MG63 (cell line): ENCODE data around the gene SP110. TPM values are rescaled to one million over a fixed set of nuclear protein-coding genes. Genes with fewer than 3 reads are reported as not detected.
"Not testable (repeated sequence)": the region's sequence is repeated elsewhere in the genome, so short reads cannot be mapped to it uniquely, and the experiment has no call there.

Experiments
- DNase-seq: peaks from one replicate; pipeline ENCODE4 v3.0.0-alpha.2; 2020
- H3K27me3 ChIP-seq: fragments of 250-450 bp; sonication (Bioruptor Pico); 2 replicates; pipeline ENCODE4 v1.5.1; 2020; ENCODE audit warnings: mild to moderate bottlenecking, moderate library complexity
- H3K36me3 ChIP-seq: fragments of 250-450 bp; sonication (Bioruptor Pico); 2 replicates; pipeline ENCODE4 v1.5.1; 2020; ENCODE audit warnings: mild to moderate bottlenecking, moderate library complexity
- H3K4me3 ChIP-seq: fragments of 250-450 bp; sonication (Bioruptor Pico); 2 replicates; pipeline ENCODE4 v1.5.1; 2020; ENCODE audit warnings: mild to moderate bottlenecking, moderate library complexity
- H3K9me3 ChIP-seq: fragments of 250-450 bp; sonication (Bioruptor Pico); 2 replicates; pipeline ENCODE4 v1.5.1; 2020; ENCODE audit warnings: mild to moderate bottlenecking, moderate library complexity
- total RNA-seq: library from RNA; depleted of rRNA; stranded (reverse); fragments of >200 nt; shearing (Covaris generic); gene quantifications from 2 replicates; pipeline ENCODE4 v1.2.3, GENCODE V29; 2014; ENCODE audit warnings: low replicate concordance

The SP110 gene
- total RNA-seq, 1 experiment from 2014 or later, result 7.2 TPM

DNA sequence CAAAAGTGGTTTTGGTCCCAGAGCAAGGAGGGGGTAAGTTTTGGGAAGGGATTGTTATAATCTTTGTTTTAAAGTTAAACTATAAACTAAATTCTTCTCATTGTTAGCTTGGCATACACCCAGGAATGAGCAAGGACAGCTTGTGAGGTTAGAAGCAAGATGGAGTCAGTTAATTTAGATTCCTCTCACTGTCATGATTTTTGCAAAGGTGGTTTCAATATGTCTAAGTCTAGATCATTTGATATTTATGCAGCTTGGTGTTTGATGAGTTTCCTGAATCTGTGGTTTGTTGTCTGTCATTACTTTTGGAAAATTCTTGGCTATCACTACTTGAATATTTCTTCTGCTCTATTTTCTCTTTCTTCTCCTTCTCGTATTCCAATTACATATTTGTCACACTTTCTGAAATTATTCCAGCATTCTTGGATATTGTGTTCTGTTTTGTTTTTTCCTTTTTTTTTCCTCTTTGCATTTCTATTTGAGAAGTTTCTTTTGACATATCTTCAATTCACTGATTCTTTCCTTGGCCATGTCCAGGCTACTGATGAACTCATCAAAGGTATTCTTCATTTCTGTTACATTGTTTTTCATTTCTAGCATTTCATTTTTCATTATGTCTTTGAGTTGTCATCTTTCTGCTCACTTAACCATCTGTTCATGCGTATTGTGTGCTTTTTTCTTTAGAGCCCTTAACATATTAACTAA is 10.9 kb upstream of the SP110 start:
- H3K9me3 ChIP-seq, result peaks cover 9% of the 10 kb centered on the region
- H3K4me3 ChIP-seq, result no peak overlapping the region
- no peaks in the 10 kb centered on the region for H3K27me3 ChIP-seq
- DNase-seq, result no peak
- H3K36me3 ChIP-seq, result no peaks in the 10 kb centered on the region

DNA sequence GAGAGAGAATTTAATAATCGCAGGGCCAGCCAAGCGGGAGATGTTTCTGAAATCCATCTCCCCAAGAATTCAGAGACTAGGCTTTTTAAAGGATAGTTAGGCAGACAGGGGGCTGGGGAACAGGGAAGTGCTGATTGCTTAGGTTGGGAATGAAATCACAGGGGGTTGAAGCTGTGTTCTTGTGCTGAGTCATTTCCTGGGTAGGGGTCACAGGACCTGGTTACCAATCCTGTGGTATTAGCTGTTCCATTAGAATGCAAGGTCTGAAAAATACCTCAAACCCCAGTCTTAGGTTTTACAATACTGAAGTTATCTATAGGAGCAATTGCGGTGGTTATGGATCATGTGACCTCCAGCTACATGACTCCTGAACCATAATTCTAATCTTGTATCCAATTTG is 10.3 kb upstream of the SP110 start:
- Histone ChIP-seq H3K36me3 (no peaks in the 10 kb centered on the region), H3K9me3 (peaks cover 9% of the 10 kb centered on the region), H3K27me3 (no peaks in the 10 kb centered on the region), H3K4me3 (no peak overlapping the region)
- DNase-seq, result peak; percentile 24

DNA sequence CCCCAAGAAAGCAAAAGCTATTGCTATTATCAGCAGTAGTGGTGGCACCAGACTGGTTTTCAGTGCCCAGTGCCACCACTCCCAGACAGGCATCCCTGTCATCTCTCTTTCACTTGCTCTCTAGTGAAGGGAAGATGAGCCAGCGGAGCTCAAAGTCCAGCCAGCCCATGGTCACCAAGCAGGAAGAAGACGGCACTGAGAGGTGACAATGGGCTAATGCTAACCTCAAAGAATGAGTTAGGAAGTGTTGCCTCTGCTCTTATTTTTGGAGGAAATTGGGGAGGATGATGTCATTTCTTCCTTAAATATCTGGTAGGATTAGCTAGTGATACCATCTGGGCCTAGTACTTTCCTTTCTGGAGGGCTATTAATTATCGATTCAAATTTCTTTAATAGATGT is 7.4 kb upstream of the SP110 start:
- Histone ChIP-seq H3K27me3 (no peaks in the 10 kb centered on the region), H3K36me3 (no peaks in the 10 kb centered on the region), H3K9me3 (peaks cover 9% of the 10 kb centered on the region), H3K4me3 (no peak overlapping the region)
- no peak for DNase-seq

DNA sequence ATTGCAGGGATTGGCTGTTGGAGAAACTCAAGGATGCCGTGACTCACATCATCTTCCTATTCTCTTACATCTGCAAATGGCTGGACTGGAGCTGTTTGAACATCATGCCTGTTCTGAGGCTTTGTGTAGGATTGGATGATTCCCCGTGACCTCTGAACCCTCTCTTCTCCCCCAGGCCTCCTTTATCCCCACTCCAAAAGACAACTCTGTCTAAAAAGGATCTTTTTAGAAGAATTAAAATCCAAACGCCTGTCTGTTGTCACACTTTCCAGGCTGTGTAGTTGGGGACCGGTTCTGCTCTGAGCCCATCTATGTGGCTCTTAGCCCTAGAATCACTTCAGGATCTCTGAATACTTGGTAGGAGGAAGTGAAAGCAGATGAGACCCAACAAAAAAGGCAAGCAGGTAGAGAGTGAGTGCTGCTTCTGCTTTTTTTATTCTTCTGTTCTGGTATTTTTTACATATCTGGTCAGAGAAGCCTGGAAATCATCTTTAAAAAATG is 6.3 kb upstream of the SP110 start:
- no peaks in the 10 kb centered on the region for H3K27me3 ChIP-seq
- DNase-seq, result no peak

DNA sequence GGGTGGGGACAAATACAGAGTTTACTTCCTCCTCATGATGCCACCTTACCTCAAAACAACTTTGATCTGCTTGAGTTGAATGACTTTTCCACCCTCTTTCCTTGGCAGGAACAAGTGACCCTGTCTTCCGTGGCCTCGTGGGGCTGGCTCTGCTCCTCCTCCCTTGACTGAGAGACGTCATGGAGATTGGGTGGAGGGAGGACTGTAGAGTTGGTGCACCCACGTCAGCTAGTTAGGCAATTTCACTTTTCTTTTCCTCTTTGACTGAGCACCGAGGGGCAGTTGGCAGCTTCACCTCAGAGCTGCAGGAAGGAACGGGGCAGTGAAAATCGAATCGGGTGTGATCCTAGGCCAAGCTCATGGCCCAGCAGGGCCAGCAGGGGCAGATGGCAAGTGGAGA is 5.7 kb upstream of the SP110 start, which contains the start of gene SP140:
Gene SP140, plus strand, starts transcription at position 251 of the 400 bp plus-strand sequence. Its CDS starts 109 bp downstream, at position 360.
- Histone ChIP-seq H3K9me3 (peaks cover 7% of the 10 kb centered on the region), H3K4me3 (no peak within 1 kb of the TSS), H3K36me3 (no peaks in the 10 kb centered on the region), H3K27me3 (no peaks in the 10 kb centered on the region)
- DNase-seq, result no peak

More for the DNA sequence above, 6.3 kb upstream of the SP110 start:
- Histone ChIP-seq H3K9me3 (peaks cover 9% of the 10 kb centered on the region), H3K36me3 (no peaks in the 10 kb centered on the region), H3K4me3 (no peak overlapping the region)

DNA sequence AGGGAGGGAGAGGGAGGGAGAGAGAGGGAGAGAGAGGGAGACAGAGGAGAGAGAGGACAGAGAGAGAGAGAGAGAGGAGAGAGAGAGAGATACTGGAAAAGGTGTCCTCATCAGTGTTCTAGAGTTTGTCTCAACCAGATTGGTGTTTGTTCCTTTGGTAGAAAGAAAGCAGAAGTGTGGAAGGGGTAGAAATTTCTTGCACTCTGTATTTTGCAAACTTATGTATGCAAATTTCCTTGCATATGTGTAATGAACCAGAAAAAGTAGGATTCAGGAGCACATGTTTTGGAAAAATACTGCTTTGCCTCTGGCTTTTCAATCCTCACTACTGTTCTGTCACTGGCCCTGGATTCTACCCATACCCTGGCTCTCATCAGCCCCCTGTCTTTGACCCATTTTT is 4.7 kb upstream of the SP110 start:
- Histone ChIP-seq H3K4me3 (no peak overlapping the region), H3K36me3 (no peaks in the 10 kb centered on the region), H3K27me3 (no peaks in the 10 kb centered on the region), H3K9me3 (no peaks in the 10 kb centered on the region)
- no peak for DNase-seq

DNA sequence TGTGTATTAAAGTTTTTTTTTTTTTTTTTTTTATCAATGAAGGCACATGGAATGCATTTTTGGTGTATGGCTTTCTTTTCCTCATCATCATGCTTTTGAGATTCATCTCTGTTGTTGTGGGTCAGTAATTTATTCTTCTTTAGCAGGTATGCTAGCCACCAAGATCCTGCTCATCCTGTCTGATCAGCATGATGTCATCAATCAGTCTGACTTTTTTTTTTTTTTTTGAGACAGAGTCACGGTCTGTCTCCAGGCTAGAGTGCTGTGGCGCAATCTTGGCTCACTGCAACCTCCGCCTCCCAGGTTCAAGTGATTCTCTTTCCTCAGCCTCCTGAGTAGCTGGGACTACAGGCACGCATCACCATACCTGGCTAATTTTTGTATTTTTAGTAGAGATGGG is 3.0 kb upstream of the SP110 start:
- H3K9me3 ChIP-seq, H3K4me3 ChIP-seq, DNase-seq, H3K36me3 ChIP-seq, H3K27me3 ChIP-seq: not testable (repeated sequence)

DNA sequence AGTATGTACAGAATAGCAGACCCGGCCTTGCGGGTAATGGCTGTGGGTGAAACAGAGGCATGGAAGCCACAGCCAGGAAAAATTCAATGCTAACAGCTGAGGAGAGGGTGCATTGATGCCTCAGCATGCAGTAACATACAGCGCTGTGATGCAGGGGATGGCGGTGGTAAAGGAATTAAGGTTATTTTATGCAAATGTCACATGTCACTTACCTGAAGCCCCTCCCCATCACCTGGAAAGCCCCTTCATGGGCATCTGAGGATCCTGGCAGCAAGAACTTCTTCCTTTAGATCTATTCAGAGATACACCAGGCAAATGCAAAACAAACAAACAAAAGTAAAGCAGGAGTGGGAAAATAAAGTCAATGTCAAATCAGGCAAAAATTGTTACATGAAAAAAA is 1.7 kb upstream of the SP110 start:
- no peak for DNase-seq
- Histone ChIP-seq H3K36me3 (peaks cover 3% of the 10 kb centered on the region), H3K4me3 (no peak overlapping the region), H3K27me3 (no peaks in the 10 kb centered on the region), H3K9me3 (no peaks in the 10 kb centered on the region)

DNA sequence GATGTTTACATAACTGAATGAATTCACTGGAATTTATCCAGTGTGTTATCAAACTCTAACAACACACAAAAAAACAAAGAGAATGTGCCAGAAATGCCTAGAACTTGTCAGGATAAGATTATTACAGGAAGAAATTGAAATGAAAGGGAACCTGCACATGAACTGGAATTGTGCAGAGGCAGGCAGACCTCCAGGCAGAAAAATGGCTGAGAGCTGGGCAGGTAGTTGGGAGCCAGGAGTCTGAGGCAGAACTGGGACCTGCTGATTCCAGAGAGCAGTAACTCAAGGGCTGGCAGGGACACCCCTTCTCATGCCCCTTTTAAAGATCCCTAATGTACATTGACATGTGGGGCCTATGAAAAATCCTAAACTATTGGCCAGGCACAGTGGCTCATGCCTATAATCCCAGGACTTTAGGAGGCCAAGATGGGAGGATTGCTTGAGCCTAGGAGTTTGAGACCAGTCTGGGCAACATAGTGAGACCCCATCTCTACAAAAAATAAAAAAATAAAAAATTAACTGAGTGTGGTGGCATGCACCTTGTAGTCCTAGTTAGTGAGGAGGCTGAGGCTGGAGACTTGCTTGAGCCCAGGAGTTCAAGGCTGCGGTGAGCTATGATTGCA is 674 bp upstream of the SP110 start:
- H3K4me3 ChIP-seq, result peak overlapping the region; percentile 65
- no peak for DNase-seq
- H3K27me3 ChIP-seq, result no peaks in the 10 kb centered on the region
- H3K36me3 ChIP-seq, result peaks cover 9% of the 10 kb centered on the region
- H3K9me3 ChIP-seq, result no peaks in the 10 kb centered on the region

DNA sequence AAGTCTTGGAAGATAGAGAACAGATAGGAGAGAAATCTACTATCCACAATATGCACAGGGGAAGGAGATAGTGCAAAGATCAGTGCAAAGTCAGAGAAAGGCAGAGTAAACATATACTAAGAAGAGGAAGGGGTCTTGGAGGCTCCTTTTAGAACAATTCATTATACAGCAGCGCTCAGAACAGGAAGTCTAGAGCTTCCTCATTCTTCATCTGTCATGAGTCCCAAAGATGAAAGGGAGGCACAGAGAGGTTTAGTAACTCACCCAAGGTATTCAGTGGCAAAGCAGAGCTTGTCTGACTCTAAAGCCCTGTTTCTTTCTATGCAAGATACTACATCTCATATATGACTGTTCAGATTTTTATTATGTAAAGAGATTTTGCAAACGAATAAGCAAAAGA is 1.4 kb downstream of the SP110 start:
- DNase-seq, result no peak
- H3K27me3 ChIP-seq, result no peaks in the 10 kb centered on the region
- H3K4me3 ChIP-seq, result no peak overlapping the region
- H3K9me3 ChIP-seq, result no peaks in the 10 kb centered on the region
- H3K36me3 ChIP-seq, result peaks cover 12% of the 10 kb centered on the region

DNA sequence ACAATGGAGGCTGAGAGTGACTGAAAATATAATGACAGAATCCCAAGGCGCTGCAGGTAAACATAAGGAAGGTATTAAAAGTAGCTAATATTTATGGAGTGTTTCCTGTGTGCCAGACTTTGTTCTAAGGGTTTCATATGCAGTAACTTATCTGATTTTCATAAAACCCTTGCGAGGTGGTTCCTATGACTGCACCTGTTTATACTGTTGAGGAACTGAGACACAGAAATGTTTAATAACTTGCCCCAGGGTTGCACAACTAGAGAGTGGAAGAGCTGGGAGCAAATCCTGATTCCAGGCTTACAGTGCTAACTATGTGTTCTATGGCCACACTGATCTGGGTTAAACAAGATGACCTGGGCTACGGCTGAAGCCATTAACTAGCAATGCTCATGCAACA is 2.4 kb downstream of the SP110 start:
- Histone ChIP-seq H3K27me3 (no peaks in the 10 kb centered on the region), H3K36me3 (peaks cover 12% of the 10 kb centered on the region), H3K4me3 (no peak overlapping the region), H3K9me3 (no peaks in the 10 kb centered on the region)
- no peak for DNase-seq

DNA sequence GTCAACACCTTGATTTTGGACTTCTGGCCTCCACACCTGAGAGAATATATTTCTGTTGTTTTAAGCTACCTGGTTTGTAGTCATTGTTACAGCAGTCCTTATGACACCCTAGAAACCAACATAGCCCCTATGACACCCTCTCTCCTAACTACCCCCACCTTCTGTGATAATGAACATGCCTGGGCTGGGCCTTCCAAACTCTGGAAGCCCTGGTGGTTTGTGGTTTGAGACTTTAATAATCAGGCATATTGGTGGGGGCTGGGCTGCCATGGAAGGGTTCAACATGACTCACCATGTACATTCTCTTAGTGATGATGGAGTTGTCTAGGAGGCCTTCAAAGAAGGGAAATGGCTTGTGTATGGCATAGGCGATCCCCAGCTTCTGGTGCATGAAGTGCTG is 3.3 kb downstream of the SP110 start:
- Histone ChIP-seq H3K4me3 (no peak overlapping the region), H3K36me3 (peaks cover 12% of the 10 kb centered on the region), H3K27me3 (no peaks in the 10 kb centered on the region), H3K9me3 (no peaks in the 10 kb centered on the region)
- no peak for DNase-seq

DNA sequence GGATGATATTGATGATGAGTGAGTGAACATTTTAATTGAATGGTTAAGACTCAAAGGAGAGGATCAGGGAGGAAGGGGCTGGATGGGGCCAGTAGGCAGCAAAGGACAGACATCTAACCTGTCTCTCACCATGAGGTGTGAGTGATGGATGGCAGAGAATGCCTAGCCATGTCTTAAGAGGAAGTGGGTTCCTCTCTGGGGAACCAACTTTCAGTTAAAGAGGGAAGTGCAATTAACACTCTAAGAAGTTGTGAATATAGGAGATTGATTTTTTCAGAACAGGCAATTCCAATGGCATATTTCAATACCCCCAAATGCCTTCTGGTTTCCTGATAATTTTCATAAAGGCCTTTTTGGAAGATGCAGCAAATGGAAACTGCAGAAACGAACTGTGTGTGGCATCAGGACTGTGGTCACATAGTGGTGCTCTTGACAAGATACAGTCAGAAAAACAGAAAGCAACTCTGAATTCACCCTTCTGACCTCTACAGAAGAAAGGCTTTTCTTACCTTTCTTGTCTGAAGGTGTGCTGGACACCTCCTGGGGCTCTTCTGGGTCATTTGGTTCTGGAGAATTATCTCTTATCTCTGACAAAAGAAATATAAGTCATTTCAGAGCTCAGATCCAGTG is 10.2 kb downstream of the SP110 start:
- DNase-seq, result no peak

DNA sequence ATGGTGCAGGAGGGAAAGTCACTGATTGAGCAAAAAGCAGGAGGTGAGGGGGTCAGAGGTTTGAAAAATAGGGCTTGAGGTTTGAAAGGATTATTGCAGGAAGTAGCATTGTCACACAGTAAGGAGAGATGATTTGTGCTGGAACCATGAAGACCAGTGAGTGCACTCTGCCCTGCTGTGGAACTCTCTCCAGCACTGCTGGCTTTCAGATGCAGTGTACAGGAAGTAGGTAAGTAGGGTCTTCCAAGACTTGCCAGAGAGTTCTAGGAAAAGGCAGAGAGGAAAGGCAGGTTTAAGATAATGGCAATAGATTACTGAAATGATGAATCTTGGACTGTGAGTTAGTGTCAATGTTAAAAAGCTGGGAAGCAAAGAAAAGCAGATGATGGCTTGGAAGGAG is 11.2 kb downstream of the SP110 start:
- Histone ChIP-seq H3K4me3 (no peak overlapping the region), H3K36me3 (peaks cover 17% of the 10 kb centered on the region), H3K27me3 (no peaks in the 10 kb centered on the region), H3K9me3 (no peaks in the 10 kb centered on the region)
- DNase-seq, result no peak

More for the DNA sequence above, 10.2 kb downstream of the SP110 start:
- Histone ChIP-seq H3K4me3 (no peak overlapping the region), H3K27me3 (no peaks in the 10 kb centered on the region), H3K9me3 (no peaks in the 10 kb centered on the region), H3K36me3 (peaks cover 20% of the 10 kb centered on the region)

DNA sequence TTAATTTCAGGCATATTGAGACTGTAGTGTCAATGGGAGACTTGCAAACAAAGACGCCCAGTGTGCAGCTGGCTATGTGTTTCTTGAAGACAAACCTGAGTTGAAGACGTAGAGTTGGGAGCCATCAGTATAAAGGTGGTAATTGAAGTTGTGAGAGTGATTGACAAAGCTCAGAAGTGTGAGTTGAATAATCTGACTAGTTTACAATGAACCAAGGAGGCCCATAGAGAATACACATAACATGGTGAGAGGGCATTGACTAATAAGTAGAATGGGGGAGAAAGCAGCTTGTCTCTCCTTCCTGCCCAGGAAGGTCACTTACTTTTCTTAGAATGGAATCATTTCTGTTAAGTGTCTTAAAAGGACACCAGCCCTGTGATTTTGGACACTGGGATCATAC is 14.1 kb downstream of the SP110 start:
- no peaks in the 10 kb centered on the region for H3K27me3 ChIP-seq
- no peaks in the 10 kb centered on the region for H3K9me3 ChIP-seq
- H3K4me3 ChIP-seq, result no peak overlapping the region
- H3K36me3 ChIP-seq, result peaks cover 17% of the 10 kb centered on the region
- no peak for DNase-seq

DNA sequence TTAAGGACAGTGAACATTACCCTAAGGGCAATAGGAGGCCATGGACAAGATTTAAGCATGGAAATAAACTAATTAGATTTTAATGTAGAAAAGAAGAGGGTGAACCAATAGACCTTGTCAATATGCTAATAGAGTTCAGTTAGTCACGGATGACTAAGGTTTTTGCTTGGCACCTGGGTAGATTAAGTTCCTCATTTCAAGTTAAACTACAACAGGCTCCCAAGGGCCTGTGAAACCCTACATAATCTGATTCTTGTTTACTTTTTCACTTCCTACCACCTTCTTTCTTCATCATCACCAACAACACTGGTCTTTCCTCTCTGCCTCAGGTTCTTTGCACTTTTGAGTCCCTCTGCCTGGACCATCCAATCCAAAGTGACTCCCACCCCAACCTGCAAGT is 14.8 kb downstream of the SP110 start:
- Histone ChIP-seq H3K36me3 (peaks cover 17% of the 10 kb centered on the region), H3K9me3 (no peaks in the 10 kb centered on the region), H3K27me3 (no peaks in the 10 kb centered on the region), H3K4me3 (no peak overlapping the region)
- no peak for DNase-seq

DNA sequence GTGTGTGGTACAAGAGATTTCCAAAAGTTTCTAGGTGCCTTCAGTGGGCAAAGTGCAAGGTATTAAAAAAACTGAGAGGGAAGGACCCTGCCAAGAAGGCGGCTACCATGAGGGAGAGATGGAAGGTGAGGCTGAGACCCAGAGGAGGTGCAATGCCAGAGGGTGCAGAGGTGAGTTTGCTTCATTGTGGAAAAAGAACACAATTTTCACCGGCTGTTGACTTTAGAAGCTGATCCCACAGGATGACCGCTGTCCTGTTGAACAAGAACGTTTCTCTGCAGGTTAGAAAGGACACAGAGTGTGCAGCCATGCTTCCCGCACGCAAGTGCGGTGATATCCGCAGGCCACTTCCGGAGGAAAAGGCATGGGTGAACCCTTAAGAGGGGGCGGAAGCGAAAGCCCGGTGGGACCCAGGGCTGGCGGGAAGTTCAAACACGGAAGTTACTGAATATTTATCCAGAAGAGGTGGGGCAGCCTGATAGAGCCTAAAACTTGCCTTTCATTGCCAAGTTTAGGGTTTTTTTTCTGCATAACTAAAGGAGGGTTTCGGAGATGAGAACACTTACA is 16.6 kb downstream of the SP110 start:
- H3K36me3 ChIP-seq, result peaks cover 13% of the 10 kb centered on the region
- no peak for DNase-seq
- H3K4me3 ChIP-seq, result no peak overlapping the region
- H3K9me3 ChIP-seq, result no peaks in the 10 kb centered on the region
- no peaks in the 10 kb centered on the region for H3K27me3 ChIP-seq
